GM19035 (cell line): ENCODE results near the gene CXCL8.
"Not testable (repeated sequence)": the region's sequence is repeated elsewhere in the genome, so short reads cannot be mapped to it uniquely, and the experiment has no call there.

Experiments used
- ATAC-seq: cut with Tn5 transposase; IDR thresholded peaks from one replicate; pipeline ENCODE4 v1.9.1; 2021; ENCODE audit not compliant: unreplicated experiment

CXCL8 gene

GRCh38 chr4:73740353-73740778, at the start of gene CXCL8:
TSS of gene CXCL8 (plus strand) at chr4:73740569. CDS start at chr4:73740659, 90 bp downstream.
- ATAC-seq, result no peak

DNA sequence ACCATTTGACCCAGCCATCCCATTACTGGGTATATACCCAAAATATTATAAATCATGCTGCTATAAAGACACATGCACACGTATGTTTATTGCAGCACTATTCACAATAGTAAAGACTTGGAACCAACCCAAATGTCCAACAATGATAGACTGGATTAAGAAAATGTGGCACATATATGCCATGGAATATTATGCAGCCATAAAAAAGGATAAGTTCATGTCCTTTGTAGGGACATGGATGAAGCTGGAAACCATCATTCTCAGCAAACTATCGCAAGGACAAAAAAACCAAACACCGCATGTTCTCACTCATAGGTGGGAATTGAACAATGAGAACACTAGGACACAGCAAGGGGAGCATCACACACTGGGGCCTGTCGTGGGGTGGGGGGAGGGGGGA, 49.2 kb upstream of the CXCL8 start:
- ATAC-seq, result not testable (repeated sequence)

- ATAC-seq, result no peak
These were observed 48.6 kb upstream of the CXCL8 start for GRCh38 chr4:73691759-73692158.

GRCh38 chr4:73692254-73692653, 48.1 kb upstream of the CXCL8 start:
- no peak for ATAC-seq

DNA sequence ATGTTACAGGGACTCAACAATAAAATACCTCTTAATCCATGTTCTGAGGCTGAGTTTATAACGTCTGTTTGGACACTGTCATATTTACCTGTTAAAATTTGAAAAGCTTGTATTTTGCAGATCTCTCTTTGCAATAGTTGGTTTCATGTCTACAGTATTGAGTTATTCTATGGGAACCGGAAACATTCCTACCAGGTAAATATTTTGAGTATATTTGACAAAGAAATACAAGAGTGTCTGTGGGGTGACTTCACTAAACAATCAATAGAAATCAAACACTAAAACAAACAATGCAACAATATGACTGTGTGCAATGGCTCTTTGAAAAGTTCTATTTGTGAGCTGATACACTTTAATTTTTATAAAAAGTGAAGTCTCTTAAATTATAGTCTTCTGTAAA, 47.7 kb upstream of the CXCL8 start:
- no peak for ATAC-seq

- ATAC-seq, result no peak
These were observed 46.6 kb upstream of the CXCL8 start for GRCh38 chr4:73693811-73694210.

DNA sequence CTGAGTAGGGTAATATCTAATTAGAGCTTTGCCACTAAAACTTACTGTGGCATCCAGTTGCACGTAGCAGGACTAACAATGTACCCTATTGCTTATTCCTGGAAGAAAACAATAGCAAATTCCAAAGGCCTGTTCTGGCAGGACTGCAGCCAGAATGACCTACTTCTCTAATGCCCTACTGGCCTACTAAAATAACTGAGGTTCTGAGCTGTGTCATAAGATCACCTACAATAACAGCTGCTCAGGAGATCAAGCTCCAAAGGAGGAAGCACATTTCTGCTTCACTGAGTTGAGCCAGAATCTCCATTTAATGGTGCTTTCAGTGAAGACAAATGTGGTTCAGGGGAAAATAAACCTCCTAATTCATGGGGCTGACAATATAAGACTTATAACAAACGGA, 42.2 kb upstream of the CXCL8 start:
- no peak for ATAC-seq

DNA sequence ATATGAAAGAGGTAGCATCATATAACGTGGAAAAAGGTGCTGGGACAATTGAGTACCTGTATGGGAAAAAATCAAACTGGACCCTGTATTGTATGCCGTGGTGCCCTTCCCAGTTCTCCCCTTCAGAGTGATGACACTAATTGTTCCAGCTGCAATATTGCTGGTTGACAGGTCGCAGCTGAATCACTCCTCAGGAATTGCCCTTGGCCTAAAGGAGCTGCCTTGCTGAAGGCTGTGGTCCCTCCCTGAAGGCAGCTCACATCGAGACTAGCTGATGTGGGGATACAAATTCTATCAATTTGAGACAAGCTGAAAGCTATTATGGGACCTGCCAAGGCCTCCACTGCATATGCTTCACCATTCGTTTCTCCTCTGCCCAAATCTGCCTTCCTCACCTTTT, 39.3 kb upstream of the CXCL8 start:
- ATAC-seq, result no peak

GRCh38 chr4:73702796-73703287, 37.5 kb upstream of the CXCL8 start:
- no peak for ATAC-seq

GRCh38 chr4:73703320-73703719, 37.0 kb upstream of the CXCL8 start:
- ATAC-seq, result no peak

GRCh38 chr4:73704314-73705055, 35.9 kb upstream of the CXCL8 start:
- no peak for ATAC-seq

DNA sequence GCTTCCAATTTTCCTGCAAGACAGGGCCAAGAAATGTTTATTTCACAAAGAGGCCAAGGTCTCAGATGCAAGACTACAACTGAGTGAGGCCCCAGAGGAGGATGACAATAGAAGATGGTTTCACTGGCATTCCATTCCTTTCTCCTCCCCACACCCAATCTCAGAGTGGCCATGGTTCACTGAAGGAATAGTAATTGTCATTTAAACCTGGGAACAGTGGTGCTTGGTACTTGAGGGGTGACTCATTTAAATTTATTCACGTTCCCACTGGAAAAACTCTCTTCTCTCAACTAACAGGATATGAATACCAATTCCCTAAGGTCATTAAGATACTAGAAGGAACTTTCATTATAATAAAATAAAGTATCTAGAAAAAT, 35.3 kb upstream of the CXCL8 start:
- no peak for ATAC-seq

DNA sequence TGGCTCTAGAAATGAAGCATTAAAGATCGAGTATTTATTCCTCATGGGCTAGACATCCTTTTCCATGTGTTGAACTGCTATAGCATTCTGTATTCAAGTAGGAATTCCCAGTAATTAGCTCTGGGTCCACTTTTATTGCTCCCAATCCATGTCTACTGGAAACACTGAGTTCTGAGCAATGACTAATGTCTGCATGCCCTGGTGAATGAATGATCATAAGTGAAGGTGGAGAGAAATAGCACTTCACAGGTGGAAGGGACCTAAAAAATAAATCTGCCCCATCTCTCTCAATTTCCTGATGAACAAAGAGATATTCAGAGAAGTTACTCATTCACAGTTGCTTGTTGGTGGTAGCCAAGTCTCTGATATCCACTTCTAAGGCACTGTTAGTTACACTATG, 34.6 kb upstream of the CXCL8 start:
- no peak for ATAC-seq

- ATAC-seq, result no peak
These were observed 33.6 kb upstream of the CXCL8 start for GRCh38 chr4:73706811-73707210.

DNA sequence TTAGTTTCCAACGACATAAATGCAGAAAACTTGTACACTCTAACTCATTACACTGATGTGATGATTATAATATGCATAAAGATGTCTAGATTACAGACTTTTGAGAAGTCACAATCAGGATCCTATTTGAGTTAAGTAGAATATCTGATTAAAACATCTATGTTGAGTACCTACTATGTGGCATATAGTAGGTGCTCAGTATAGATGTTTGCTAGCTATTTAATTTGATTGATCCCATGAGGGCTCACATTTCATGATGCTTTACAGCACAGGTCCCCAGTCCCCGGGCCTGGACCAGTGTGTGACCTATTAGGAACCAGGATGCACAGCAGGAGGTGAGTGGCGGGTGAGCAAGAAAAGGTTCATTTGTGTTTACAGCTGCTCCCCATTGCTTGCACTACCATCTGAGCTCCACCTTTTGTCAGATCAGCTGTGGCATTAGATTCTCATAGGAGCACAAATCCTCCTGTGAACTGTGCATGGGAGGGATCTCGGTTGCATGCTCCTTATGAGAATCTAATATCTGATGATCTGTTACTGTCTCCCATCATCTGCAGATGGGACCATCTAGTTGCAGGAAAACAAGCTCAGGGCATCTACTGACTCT, 33.0 kb upstream of the CXCL8 start:
- ATAC-seq, result no peak

DNA sequence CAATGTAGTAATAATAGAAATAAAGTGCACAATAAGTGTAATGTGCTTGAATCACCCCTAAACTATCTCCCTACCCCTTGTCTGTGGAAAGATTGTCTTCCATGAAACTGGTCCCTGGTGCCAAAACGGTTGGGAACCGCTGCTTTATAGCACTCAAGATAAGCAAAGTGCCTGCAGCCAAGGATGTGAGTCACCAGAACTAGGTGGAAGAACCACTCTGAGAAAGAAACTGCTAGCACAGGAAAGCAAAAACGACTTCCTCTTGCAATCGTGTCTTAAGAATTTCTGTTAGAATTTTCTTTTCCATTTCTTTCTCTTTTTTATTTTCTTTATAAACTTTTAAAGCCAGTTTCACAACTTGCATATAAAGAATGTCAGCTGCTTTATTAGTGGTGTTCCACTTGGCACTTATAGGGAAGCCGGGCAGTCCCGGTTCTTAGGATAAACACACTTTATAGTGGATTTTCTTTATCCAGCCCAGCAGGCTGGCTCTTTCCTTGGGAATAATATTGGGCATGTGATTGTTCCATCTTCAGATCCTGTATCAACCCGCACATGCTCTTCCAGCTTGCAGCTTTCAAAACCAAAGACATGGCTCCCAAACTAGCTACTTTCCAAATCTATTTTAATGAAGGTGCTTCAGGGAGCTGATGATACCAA, 32.3 kb upstream of the CXCL8 start:
- no peak for ATAC-seq

GRCh38 chr4:73709451-73710033, 30.8 kb upstream of the CXCL8 start:
- no peak for ATAC-seq

DNA sequence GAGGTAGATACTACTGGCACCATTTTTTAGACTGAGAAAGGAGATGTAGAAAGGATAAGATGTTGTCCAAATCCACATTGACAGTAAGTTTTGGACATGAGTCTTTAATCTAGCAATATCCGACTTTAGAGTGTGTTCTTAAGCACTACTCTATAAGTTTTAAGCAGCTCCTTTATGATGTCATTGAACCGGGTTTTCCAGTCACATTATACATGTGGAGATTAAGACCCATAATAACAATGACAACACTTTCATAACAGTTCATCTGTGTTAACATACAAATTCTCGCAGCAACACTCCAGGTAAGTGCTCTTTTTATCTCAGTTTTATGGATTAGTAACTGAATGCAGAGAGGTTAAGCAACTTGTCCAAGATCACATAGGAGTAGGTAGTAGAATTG, 30.3 kb upstream of the CXCL8 start:
- no peak for ATAC-seq

GRCh38 chr4:73711989-73712388, 28.4 kb upstream of the CXCL8 start:
- no peak for ATAC-seq

DNA sequence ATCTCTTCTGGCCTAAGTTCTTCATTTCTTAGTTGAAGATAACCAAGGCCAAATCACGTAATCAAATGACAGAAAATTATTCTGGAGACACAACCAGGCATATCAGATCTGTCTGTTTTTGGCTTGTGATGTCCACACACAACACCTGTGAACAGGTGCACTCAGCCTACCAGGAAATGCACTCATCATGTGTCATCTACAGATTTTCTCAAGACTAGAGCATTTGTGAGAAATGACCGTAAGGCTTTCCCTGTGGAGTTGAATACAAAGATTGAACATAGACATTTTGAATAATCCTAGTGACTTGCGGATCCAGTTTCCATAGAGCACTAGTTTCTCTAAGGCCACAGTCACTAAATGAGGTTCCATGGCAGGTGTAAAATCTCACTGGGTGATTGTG, 26.7 kb upstream of the CXCL8 start:
- no peak for ATAC-seq

GRCh38 chr4:73714647-73715046, 25.7 kb upstream of the CXCL8 start:
- ATAC-seq, result no peak

GRCh38 chr4:73715659-73716058, 24.7 kb upstream of the CXCL8 start:
- ATAC-seq, result no peak
